ENCODE data around the gene SPATA3.
A peak's percentile ranks its signal among the peaks of the same experiment; 100 is the strongest.
"Not testable (repeated sequence)": the region's sequence is repeated elsewhere in the genome, so short reads cannot be mapped to it uniquely, and the experiment has no call there.

SPATA3 gene

GRCh38 chr2:230999477-230999876 is 3.6 kb downstream of the SPATA3 start:
- no peak for DNase-seq

- no peak for DNase-seq
Measured at GRCh38 chr2:231000211-231000904, 4.4 kb downstream of the SPATA3 start.

GRCh38 chr2:231001036-231001435 is 5.1 kb downstream of the SPATA3 start:
- DNase-seq, result no peak

GRCh38 chr2:231001921-231002320 is 6.0 kb downstream of the SPATA3 start:
- DNase-seq, result no peak

GRCh38 chr2:231002641-231003040 is 6.7 kb downstream of the SPATA3 start:
- no peak for DNase-seq

- DNase-seq, result no peak
Measured at GRCh38 chr2:231003186-231003585, 7.3 kb downstream of the SPATA3 start.

GRCh38 chr2:231004930-231005329 is 9.0 kb downstream of the SPATA3 start:
- not testable (repeated sequence) for DNase-seq

- no peak for DNase-seq
Measured at GRCh38 chr2:231007286-231008098, 11.6 kb downstream of the SPATA3 start.

GRCh38 chr2:231008131-231008530 is 12.2 kb downstream of the SPATA3 start:
- no peak for DNase-seq

- DNase-seq, result no peak
Measured at GRCh38 chr2:231009236-231009919, 13.5 kb downstream of the SPATA3 start.

GRCh38 chr2:231010201-231010730 is 14.3 kb downstream of the SPATA3 start:
- no peak for DNase-seq

GRCh38 chr2:231011526-231011925 is 15.6 kb downstream of the SPATA3 start:
- DNase-seq, result no peak

GRCh38 chr2:231012463-231012862 is 16.5 kb downstream of the SPATA3 start:
- no peak for DNase-seq

- no peak for DNase-seq
Measured at GRCh38 chr2:231013820-231014219, 17.9 kb downstream of the SPATA3 start.

GRCh38 chr2:231015478-231015877 is 19.6 kb downstream of the SPATA3 start:
- no peak for DNase-seq

GRCh38 chr2:231015926-231016325 is 20.0 kb downstream of the SPATA3 start:
- DNase-seq, result no peak

- no peak for DNase-seq
Measured at GRCh38 chr2:231016566-231017230, 20.8 kb downstream of the SPATA3 start.

- peak; percentile 5 to 12 for DNase-seq
Measured at GRCh38 chr2:231017231-231017598, 21.3 kb downstream of the SPATA3 start.

- no peak for DNase-seq
Measured at GRCh38 chr2:231018184-231018583, 22.3 kb downstream of the SPATA3 start.

- DNase-seq, result not testable (repeated sequence)
Measured at GRCh38 chr2:231025059-231025458, 29.1 kb downstream of the SPATA3 start.

GRCh38 chr2:231028889-231029288 is 33.0 kb downstream of the SPATA3 start:
- no peak for DNase-seq

- DNase-seq, result no peak
Measured at GRCh38 chr2:231029563-231029962, 33.6 kb downstream of the SPATA3 start.

GRCh38 chr2:231030725-231031124 is 34.8 kb downstream of the SPATA3 start:
- no peak for DNase-seq

All from Kasumi-1 (cell line).